Measurements from ENCODE around the gene CEACAM8. TPM values are rescaled to one million over a fixed set of nuclear protein-coding genes. Genes with fewer than 3 reads are reported as not detected.

The CEACAM8 gene
- total RNA-seq, 1 donor = not detected

DNA sequence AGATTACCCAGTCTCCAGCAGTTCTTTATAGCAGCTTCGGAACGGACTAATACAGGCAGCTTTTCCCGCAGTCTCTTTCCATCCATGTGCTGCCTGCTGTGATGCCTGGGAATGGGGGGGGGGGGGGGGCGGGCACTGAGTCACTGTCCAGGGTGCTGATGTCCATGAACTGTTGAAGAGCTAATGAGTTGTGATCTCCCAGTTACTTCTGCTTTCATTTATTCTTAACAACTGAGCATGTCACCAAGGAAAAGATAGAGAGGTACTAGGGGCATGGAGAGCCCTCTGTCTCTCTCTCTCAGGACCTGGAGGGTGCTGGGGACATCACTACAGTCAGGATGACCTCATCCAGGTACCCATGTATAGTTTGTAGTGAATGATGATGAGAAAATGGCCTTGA, 46.2 kb downstream of the CEACAM8 start:
- TF ChIP-seq, protein P1, sequence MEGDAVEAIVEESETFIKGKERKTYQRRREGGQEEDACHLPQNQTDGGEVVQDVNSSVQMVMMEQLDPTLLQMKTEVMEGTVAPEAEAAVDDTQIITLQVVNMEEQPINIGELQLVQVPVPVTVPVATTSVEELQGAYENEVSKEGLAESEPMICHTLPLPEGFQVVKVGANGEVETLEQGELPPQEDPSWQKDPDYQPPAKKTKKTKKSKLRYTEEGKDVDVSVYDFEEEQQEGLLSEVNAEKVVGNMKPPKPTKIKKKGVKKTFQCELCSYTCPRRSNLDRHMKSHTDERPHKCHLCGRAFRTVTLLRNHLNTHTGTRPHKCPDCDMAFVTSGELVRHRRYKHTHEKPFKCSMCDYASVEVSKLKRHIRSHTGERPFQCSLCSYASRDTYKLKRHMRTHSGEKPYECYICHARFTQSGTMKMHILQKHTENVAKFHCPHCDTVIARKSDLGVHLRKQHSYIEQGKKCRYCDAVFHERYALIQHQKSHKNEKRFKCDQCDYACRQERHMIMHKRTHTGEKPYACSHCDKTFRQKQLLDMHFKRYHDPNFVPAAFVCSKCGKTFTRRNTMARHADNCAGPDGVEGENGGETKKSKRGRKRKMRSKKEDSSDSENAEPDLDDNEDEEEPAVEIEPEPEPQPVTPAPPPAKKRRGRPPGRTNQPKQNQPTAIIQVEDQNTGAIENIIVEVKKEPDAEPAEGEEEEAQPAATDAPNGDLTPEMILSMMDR (IDR thresholded peaks at IDR 0.05; ENCODE audit: extremely low read depth, low read depth, low read length) = no peak
- no peak overlapping the region for H3K4me2 ChIP-seq (ENCODE audit: insufficient read depth, low read length)

GRCh38 chr19:42547929-42548328, 46.8 kb downstream of the CEACAM8 start:
- TF ChIP-seq, protein P1 (IDR thresholded peaks at IDR 0.05; ENCODE audit: extremely low read depth, low read depth, low read length) = no peak
- Histone ChIP-seq H4K20me1 (ENCODE audit: insufficient read depth, low read length) (peaks cover 1% of the 10 kb centered on the region), H2AFZ (ENCODE audit: low read length) (no peak overlapping the region), H3K27ac (ENCODE audit: low read depth, low read length) (no peak overlapping the region), H3K79me2 (ENCODE audit: insufficient read depth, low read length) (no peaks in the 10 kb centered on the region), H3K9me3 (ENCODE audit: low read depth, low read length) (no peaks in the 10 kb centered on the region), H3K36me3 (ENCODE audit: insufficient read depth, low read length) (no peaks in the 10 kb centered on the region), H3K4me3 (ENCODE audit: insufficient read depth, low read length) (no peak overlapping the region), H3K4me2 (ENCODE audit: insufficient read depth, low read length) (no peak overlapping the region), H3K4me1 (ENCODE audit: insufficient read depth, low read length) (no peaks in the 10 kb centered on the region), H3K27me3 (ENCODE audit: insufficient read depth, low read length) (peaks cover 34% of the 10 kb centered on the region)
- no peak for DNase-seq (ENCODE audit: insufficient read length, low spot score, missing footprints)

More for the DNA sequence above, 46.2 kb downstream of the CEACAM8 start:
- no peak overlapping the region for H2AFZ ChIP-seq (ENCODE audit: low read length)
- H3K79me2 ChIP-seq (ENCODE audit: insufficient read depth, low read length) = no peaks in the 10 kb centered on the region
- H3K4me3 ChIP-seq (ENCODE audit: insufficient read depth, low read length) = no peak overlapping the region
- H3K9me3 ChIP-seq (ENCODE audit: low read depth, low read length) = no peaks in the 10 kb centered on the region
- no peak overlapping the region for H3K27ac ChIP-seq (ENCODE audit: low read depth, low read length)
- no peaks in the 10 kb centered on the region for H3K36me3 ChIP-seq (ENCODE audit: insufficient read depth, low read length)
- no peaks in the 10 kb centered on the region for H3K4me1 ChIP-seq (ENCODE audit: insufficient read depth, low read length)
- H4K20me1 ChIP-seq (ENCODE audit: insufficient read depth, low read length) = peaks cover 3% of the 10 kb centered on the region
- H3K27me3 ChIP-seq (ENCODE audit: insufficient read depth, low read length) = peaks cover 28% of the 10 kb centered on the region
- no peak for DNase-seq (ENCODE audit: insufficient read length, low spot score, missing footprints)

GRCh38 chr19:42546831-42547500, 47.8 kb downstream of the CEACAM8 start:
- Histone ChIP-seq H3K27me3 (ENCODE audit: insufficient read depth, low read length) (peaks cover 25% of the 10 kb centered on the region), H3K4me1 (ENCODE audit: insufficient read depth, low read length) (no peaks in the 10 kb centered on the region), H2AFZ (ENCODE audit: low read length) (no peak overlapping the region), H3K36me3 (ENCODE audit: insufficient read depth, low read length) (no peaks in the 10 kb centered on the region), H3K79me2 (ENCODE audit: insufficient read depth, low read length) (no peaks in the 10 kb centered on the region), H3K9me3 (ENCODE audit: low read depth, low read length) (no peaks in the 10 kb centered on the region), H3K4me3 (ENCODE audit: insufficient read depth, low read length) (no peak overlapping the region), H3K27ac (ENCODE audit: low read depth, low read length) (no peak overlapping the region), H4K20me1 (ENCODE audit: insufficient read depth, low read length) (no peaks in the 10 kb centered on the region), H3K4me2 (ENCODE audit: insufficient read depth, low read length) (no peak overlapping the region)
- TF ChIP-seq, protein P1 (IDR thresholded peaks at IDR 0.05; ENCODE audit: extremely low read depth, low read depth, low read length) = no peak
- DNase-seq (ENCODE audit: insufficient read length, low spot score, missing footprints) = no peak

- no peaks in the 10 kb centered on the region for H3K36me3 ChIP-seq (ENCODE audit: insufficient read depth, low read length)
- TF ChIP-seq, protein P1 (IDR thresholded peaks at IDR 0.05; ENCODE audit: extremely low read depth, low read depth, low read length) = no peak
- H3K79me2 ChIP-seq (ENCODE audit: insufficient read depth, low read length) = no peaks in the 10 kb centered on the region
- H3K4me3 ChIP-seq (ENCODE audit: insufficient read depth, low read length) = no peak overlapping the region
- peaks cover 34% of the 10 kb centered on the region for H3K27me3 ChIP-seq (ENCODE audit: insufficient read depth, low read length)
- peak; percentile 82 for DNase-seq (ENCODE audit: insufficient read length, low spot score, missing footprints)
- no peaks in the 10 kb centered on the region for H4K20me1 ChIP-seq (ENCODE audit: insufficient read depth, low read length)
- H3K27ac ChIP-seq (ENCODE audit: low read depth, low read length) = no peak overlapping the region
- H3K4me2 ChIP-seq (ENCODE audit: insufficient read depth, low read length) = no peak overlapping the region
- H3K9me3 ChIP-seq (ENCODE audit: low read depth, low read length) = no peaks in the 10 kb centered on the region
- no peaks in the 10 kb centered on the region for H3K4me1 ChIP-seq (ENCODE audit: insufficient read depth, low read length)
- H2AFZ ChIP-seq (ENCODE audit: low read length) = no peak overlapping the region
These were observed 50.6 kb downstream of the CEACAM8 start for GRCh38 chr19:42544146-42544545.
